GM23338 (cell line): ENCODE measurements around the gene MTERF4. TPM values are rescaled to one million over a fixed set of nuclear protein-coding genes. Genes with fewer than 3 reads are reported as not detected.

ENCODE experiments used
- ATAC-seq: fragments of 200-7000 bp; cut with Tn5 transposase; 3 replicates; pipeline ENCODE4 v1.9.1; 2020
- DNase-seq: peaks from one replicate; pipeline ENCODE4 v3.0.0-alpha.2; 2015; ENCODE audit warnings: low spot score
- H2AFZ ChIP-seq: fragments of 200-600 bp; sonication (generic); 2 replicates; pipeline ENCODE4 v1.8.0; 2016; ENCODE audit warnings: antibody characterized with exemption, mild to moderate bottlenecking, moderate library complexity
- H3F3A ChIP-seq: fragments of 200-600 bp; sonication (generic); replicated peaks from 2 replicates; pipeline ENCODE4 v1.8.0; 2017; ENCODE audit warnings: antibody characterized with exemption, mixed run types, low read depth
- H3K27ac ChIP-seq: fragments of 200-600 bp; sonication (generic); 2 replicates; pipeline ENCODE4 v1.6.1; 2016; ENCODE audit warnings: low read depth
- H3K27me3 ChIP-seq: fragments of 200-600 bp; sonication (generic); 2 replicates; pipeline ENCODE4 v1.8.0; 2016; ENCODE audit warnings: mild to moderate bottlenecking, mixed run types, moderate library complexity; ENCODE audit not compliant: insufficient read depth
- H3K36me3 ChIP-seq: fragments of 200-600 bp; sonication (generic); 2 replicates; pipeline ENCODE4 v1.8.0; 2016; ENCODE audit warnings: mild to moderate bottlenecking; ENCODE audit not compliant: insufficient read depth
- H3K4me1 ChIP-seq: fragments of 200-600 bp; sonication (generic); 2 replicates; pipeline ENCODE4 v1.8.0; 2016; ENCODE audit warnings: mild to moderate bottlenecking, moderate library complexity; ENCODE audit not compliant: insufficient read depth
- H3K4me2 ChIP-seq: fragments of 200-600 bp; sonication (generic); 2 replicates; pipeline ENCODE4 v1.7.1; 2017; ENCODE audit warnings: mixed run types
- H3K4me3 ChIP-seq: fragments of 200-600 bp; sonication (generic); 2 replicates; pipeline ENCODE4 v1.6.1; 2016; ENCODE audit warnings: mixed run types
- H3K79me2 ChIP-seq: fragments of 200-600 bp; sonication (generic); replicated peaks from 2 replicates; pipeline ENCODE4 v1.8.0; 2017; ENCODE audit warnings: mild to moderate bottlenecking; ENCODE audit not compliant: insufficient read depth
- H3K9me2 ChIP-seq: fragments of 200-600 bp; sonication (generic); 2 replicates; pipeline ENCODE4 v1.8.0; 2017; ENCODE audit not compliant: insufficient read depth
- H4K20me1 ChIP-seq: fragments of 200-600 bp; sonication (generic); replicated peaks from 2 replicates; pipeline ENCODE4 v1.8.0; 2017; ENCODE audit warnings: mild to moderate bottlenecking; ENCODE audit not compliant: insufficient read depth
- H3K27ac Mint-ChIP-seq: 2 replicates; pipeline ENCODE4 v1.8.0; 2020; ENCODE audit warnings: inconsistent platforms, mild to moderate bottlenecking, moderate library complexity, mixed read lengths
- H3K27me3 Mint-ChIP-seq: 3 replicates; pipeline ENCODE4 v1.8.0; 2022; ENCODE audit warnings: low read depth, mild to moderate bottlenecking, moderate library complexity, mixed read lengths, inconsistent platforms; ENCODE audit not compliant: insufficient read depth, poor library complexity
- H3K36me3 Mint-ChIP-seq: 3 replicates; pipeline ENCODE4 v1.8.0; 2021; ENCODE audit warnings: low read depth, mild to moderate bottlenecking, inconsistent platforms, moderate library complexity, mixed read lengths
- H3K4me1 Mint-ChIP-seq: 3 replicates; pipeline ENCODE4 v1.8.0; 2020; ENCODE audit warnings: mild to moderate bottlenecking, inconsistent platforms, mixed read lengths
- H3K4me3 Mint-ChIP-seq: 3 replicates; pipeline ENCODE4 v1.8.0; 2021; ENCODE audit warnings: moderate library complexity, mild to moderate bottlenecking, inconsistent platforms, mixed read lengths
- H3K9me3 Mint-ChIP-seq: 3 replicates; pipeline ENCODE4 v1.8.0; 2020; ENCODE audit warnings: moderate library complexity, mild to moderate bottlenecking, inconsistent platforms, mixed read lengths
- CREB1 ChIP-seq: fragments of 250-450 bp; sonication (Bioruptor Pico); IDR thresholded peaks from 2 replicates; pipeline ENCODE4 v1.5.0; 2020; ENCODE audit warnings: low read depth, mild to moderate bottlenecking, moderate library complexity
- EZH2 ChIP-seq: fragments of 200-600 bp; sonication (generic); IDR thresholded peaks from one replicate; pipeline ENCODE4 v1.8.0; 2017; ENCODE audit warnings: antibody characterized with exemption, mild to moderate bottlenecking, low read depth; ENCODE audit not compliant: unreplicated experiment
- EZH2phosphoT487 ChIP-seq: fragments of 200-600 bp; sonication (generic); IDR thresholded peaks from one replicate; pipeline ENCODE4 v1.8.1; 2018; ENCODE audit warnings: antibody characterized with exemption; ENCODE audit not compliant: unreplicated experiment
- POLR2AphosphoS5 ChIP-seq: IDR thresholded peaks from 2 replicates; pipeline ENCODE4 v1.6.1; 2016; ENCODE audit warnings: antibody characterized with exemption, low read depth
- ZNF114 ChIP-seq: fragments of 250-450 bp; sonication (Bioruptor Pico); IDR thresholded peaks from 2 replicates; pipeline ENCODE4 v1.5.0; 2020; ENCODE audit warnings: mild to moderate bottlenecking, moderate library complexity
- ZNF331 ChIP-seq: fragments of 250-450 bp; sonication (Bioruptor Pico); IDR thresholded peaks from 2 replicates; pipeline ENCODE4 v1.5.0; 2020; ENCODE audit warnings: low read depth, mild to moderate bottlenecking, moderate library complexity
- ZNF462 ChIP-seq: fragments of 250-450 bp; sonication (Bioruptor Pico); IDR thresholded peaks from 2 replicates; pipeline ENCODE4 v1.5.0; 2020; ENCODE audit warnings: mild to moderate bottlenecking, moderate library complexity
- polyA plus RNA-seq: library from polyadenylated mRNA; unstranded; fragments of >200 nt; fragmentation: Nextera tagmentation; extraction: Ambion mirVana; gene quantifications from 2 replicates; pipeline ENCODE4 v1.2.1, GENCODE V29; 2016
- total RNA-seq: library from RNA; depleted of rRNA; stranded (reverse); fragments of >200 nt; shearing (Covaris generic); gene quantifications from 2 replicates; pipeline ENCODE4 v1.2.3, GENCODE V29; 2014

Gene MTERF4
- total and polyA plus RNA-seq, 2 experiments from 2014 or later, result 15.3 to 63.6 TPM

GRCh38 chr2:241073166-241074064, 28.7 kb downstream of the MTERF4 start (continued):
- TF ChIP-seq ZNF462 (no peak), ZNF331 (CRISPR knock-in tag) (no peak)

- Histone ChIP-seq H3K4me2 (no peak overlapping the region), H3K36me3 (no peaks in the 10 kb centered on the region), H3K4me3 (no peak overlapping the region), H3K79me2 (no peaks in the 10 kb centered on the region), H4K20me1 (no peaks in the 10 kb centered on the region), H3F3A (no peaks in the 10 kb centered on the region), H3K4me1 (no peaks in the 10 kb centered on the region), H2AFZ (no peak overlapping the region), H3K9me2 (no peaks in the 10 kb centered on the region), H3K27ac (no peak overlapping the region), H3K27me3 (no peaks in the 10 kb centered on the region)
- Mint-ChIP-seq H3K36me3 (no peaks in the 10 kb centered on the region), H3K9me3 (no peaks in the 10 kb centered on the region), H3K27me3 (peaks cover 17% of the 10 kb centered on the region), H3K4me1 (peaks cover 4% of the 10 kb centered on the region), H3K4me3 (no peak overlapping the region), H3K27ac (0 out of 2 replicates have a peak overlapping the region, but pooled peaks have one; percentile 59)
- DNase-seq (no peak), ATAC-seq (no peak)
- TF ChIP-seq POLR2AphosphoS5 (no peak), CREB1 (CRISPR knock-in tag) (no peak), EZH2phosphoT487 (no peak), ZNF114 (CRISPR knock-in tag) (no peak), ZNF462 (no peak), EZH2 (no peak)
Measured at GRCh38 chr2:241072553-241073165, 29.4 kb downstream of the MTERF4 start.
